HG02642 (cell line): ENCODE measurements around the gene GRIP1.

Experiments
- ATAC-seq: cut with Tn5 transposase; IDR thresholded peaks from one replicate; pipeline ENCODE4 v1.9.1; 2021; ENCODE audit warnings: mild to moderate bottlenecking; ENCODE audit not compliant: unreplicated experiment, poor library complexity

GRIP1 gene

DNA sequence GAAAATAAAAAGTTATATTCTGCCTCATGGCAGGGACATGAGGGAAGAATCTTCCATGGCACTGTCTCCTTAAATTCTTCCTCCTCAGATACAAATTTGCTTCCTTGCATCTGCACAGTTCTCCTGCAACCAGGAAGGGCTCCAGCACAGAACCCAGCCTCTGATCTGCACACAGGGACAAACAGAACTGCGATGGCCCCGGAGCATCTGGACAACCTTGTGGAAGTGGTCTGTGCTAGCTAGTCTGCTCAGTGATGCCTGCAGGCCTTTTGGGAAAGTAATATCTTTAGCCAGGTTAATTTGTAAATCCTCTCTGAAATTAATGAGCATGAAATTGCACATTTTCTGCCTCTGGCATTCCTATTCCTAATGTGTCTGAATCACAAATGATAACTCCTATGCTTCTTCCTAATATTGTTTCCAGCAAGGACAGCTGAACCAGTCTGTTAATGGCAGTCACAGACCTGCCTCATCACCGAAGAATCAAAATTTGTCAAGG lies 74.8 kb downstream of the GRIP1 start:
- no peak for ATAC-seq

- no peak for ATAC-seq
Measured at GRCh38 chr12:66603461-66603860, 75.4 kb downstream of the GRIP1 start.

- ATAC-seq = no peak
Measured at GRCh38 chr12:66602483-66603143, 76.3 kb downstream of the GRIP1 start.

DNA sequence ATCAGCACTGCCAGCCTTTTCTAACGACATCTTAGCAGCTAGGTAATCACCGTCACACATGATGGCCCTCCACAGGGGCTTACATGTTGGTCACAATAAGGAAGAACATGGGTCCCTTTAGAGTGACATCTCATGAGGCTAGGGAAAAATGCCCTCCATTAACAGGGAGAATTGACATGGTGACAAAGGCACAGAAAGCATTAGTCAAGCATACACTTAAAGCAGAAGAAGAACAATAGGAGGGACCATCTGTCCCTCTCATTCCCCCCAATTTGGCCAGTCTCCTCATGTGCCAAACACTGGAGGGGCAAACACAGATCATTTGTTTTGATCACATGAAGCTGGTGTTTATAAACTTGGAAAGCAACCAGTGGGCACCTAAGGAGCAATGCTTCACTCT lies 78.0 kb downstream of the GRIP1 start:
- no peak for ATAC-seq

DNA sequence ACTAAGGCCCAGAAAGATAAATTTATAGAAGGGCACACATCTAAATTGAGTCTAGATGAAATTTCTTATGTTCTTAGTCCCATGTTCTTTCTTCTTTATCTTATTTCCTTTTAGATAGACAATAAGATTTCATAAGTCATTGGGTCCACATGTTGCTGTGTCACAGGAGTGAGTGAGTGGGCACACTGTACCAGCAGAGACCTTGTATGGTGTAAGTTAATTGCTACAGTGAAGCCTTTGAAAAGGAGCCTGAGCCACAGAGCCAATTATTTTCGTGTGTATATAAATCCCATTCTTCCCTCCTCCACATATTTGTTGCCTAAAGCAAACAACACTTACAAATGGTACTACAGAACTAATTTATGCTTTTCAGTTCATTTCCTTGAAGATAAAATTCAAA lies 79.1 kb downstream of the GRIP1 start:
- ATAC-seq = no peak

DNA sequence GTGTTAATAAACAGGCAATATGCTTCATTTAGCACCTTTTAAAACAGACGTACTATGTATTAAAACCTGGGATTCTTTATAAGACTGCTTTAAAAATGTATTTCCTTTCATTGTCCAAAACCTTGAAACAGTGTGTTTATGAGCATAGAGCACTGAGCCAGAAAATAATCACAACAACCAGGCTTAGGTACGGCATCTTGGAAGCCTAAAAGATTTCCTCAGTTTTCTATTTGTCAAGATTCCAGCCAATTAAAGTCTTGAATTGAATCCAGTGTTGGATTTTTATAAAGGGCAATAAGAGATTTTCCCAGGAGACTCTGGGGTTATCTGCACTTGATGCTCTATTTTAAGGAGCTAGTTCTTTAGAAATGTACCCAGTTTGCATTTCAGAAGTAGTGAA lies 80.3 kb downstream of the GRIP1 start:
- ATAC-seq = no peak

- no peak for ATAC-seq
Measured at GRCh38 chr12:66598079-66598478, 80.8 kb downstream of the GRIP1 start.

DNA sequence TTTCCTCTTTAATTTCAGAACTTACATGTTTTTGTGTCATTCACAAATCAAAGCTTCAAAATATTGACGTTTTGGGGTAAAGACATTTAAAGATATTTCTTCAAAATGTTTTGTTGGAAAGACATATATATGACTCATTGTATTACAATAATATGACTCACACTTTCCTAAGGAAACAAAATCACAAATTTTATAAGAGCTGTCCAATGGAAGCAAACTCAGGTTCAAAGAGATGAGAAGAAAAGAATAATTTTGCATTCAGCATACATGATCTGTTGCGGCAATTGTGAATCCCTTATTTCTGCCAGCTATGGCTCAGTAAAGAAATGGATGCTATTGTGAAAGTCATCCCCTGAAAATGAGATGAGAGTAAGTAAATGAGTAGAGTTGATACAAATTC lies 82.7 kb downstream of the GRIP1 start:
- ATAC-seq = no peak

DNA sequence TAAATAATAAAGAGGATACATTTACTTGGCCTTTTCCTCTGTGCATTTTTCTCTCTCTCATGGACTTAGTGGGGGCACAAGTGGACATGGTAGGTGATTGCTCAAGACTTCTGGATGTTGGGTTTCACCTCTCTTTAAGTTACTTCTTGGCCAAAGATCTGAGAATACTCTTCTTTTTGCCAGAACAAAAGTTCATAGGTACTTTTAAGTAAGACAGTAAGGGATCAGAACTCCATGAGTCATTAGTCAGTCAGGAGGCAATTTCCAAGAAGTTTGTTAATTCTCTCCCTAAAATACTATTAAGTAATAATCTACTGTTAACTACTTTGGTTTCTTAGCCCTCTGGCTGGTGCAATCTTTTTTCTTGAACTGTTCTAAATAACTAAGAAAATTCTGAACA lies 84.2 kb downstream of the GRIP1 start:
- ATAC-seq = no peak

- ATAC-seq = no peak
Measured at GRCh38 chr12:66590275-66590985, 88.4 kb downstream of the GRIP1 start.

DNA sequence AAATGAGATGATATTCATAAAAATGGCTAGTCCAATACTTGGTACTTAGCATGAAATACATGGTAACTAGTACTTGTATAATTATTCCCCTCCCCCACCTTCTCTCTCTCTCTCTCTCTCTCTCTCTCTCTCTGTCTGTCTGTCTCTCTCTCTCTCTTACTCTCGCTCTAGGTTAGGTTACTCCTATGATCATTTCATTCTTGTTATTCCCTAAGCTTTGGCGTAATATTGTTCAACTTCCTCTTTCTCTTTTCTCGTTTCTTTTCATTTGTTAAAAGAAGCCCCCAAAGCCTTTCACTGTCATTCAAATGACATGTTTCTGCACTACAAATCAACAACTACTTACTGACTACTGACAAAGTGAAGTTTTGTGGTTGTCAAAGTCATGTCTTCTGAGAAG lies 89.8 kb downstream of the GRIP1 start:
- no peak for ATAC-seq

DNA sequence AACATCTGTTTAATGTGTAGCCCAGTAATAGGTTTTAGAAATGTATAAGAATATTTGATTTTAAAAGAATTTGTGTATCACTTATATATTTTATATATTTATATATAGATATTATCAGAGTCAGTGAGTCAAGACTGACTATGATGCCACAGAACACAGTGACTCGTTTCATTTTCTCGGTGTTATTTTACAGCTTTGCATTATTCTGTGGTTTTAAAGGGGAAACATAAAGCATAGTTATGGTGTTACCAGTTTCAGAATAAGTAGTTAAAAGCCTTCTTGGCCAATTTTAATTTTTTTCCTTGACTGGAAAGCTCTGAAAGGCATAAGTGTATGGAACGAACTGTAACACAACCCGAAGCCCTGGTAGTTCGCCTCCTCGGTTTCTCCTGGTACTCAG lies 91.0 kb downstream of the GRIP1 start:
- no peak for ATAC-seq

DNA sequence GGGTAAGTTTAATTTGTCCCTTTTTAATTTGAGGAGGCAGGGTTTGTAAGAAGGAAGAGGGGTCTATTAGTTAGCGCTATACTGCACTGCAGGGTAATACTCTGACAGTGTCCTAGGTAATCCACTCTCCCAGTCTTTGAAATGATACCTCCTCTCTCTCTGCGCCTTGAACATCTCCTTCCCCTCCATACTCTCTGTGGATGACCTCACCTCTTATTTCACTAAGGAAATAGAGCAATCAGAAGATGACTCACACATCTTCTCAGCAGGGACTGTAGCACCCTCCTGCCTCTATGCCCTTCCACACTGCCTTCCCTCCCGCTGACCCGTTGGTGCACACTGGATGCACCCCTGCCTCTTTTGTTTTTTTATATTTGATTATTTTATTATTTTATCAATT lies 94.2 kb downstream of the GRIP1 start:
- no peak for ATAC-seq

DNA sequence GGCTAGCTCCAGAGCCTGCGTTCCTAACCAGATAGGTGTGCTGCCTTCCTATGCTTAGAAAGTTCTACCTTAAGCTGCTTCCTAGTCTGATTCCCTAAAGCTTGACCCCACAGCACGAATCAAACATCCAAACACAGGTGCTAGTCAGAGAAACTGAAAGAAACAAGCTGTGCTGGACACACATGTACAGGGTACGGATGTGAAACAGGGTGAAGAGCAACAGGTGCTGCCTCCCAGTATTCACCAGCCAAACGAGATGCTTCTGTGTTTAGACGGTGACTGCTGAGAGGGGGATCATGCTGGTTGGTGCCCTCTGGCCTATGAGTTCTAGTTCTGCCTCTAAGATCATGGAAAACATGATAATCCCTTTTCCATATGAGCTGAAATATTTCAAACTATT lies 105.3 kb downstream of the GRIP1 start:
- ATAC-seq = no peak

DNA sequence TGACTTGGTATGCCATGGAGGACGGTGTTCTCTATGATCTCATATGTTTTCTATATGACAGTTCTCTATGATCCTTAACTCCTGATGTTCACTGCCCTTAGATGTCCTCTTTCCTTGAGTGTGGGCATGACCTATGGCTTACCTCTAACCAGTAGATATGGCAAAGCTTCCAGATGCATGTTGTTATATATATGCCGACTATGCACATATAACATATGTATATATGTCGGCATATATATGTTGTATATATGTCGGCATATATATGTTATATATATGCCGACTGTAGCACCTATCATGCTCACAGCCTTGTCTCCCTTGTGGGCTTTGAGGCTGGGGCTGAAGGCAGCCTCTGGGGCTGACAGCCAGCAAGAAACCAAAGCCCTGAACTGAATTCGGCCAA lies 106.0 kb downstream of the GRIP1 start:
- no peak for ATAC-seq

- no peak for ATAC-seq
Measured at GRCh38 chr12:66571361-66571915, 107.4 kb downstream of the GRIP1 start.

DNA sequence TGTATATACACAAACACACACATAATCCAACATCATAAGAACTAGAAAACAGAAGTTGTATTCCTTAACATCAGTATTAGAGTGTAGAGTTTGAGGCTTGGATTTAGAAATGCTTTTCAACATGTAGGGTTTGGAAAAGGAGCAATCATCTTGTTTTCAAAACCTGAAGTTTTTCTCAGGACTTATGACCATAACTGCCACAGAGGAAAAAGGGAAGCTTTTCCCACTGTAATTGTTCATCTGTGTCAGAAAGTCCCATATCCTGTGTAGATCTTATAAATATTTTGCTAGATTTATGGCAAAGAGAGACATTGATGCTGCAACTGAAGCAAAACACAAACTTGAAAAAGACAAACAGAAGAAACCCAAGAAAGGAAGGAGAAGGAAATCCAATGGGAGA lies 115.7 kb downstream of the GRIP1 start:
- ATAC-seq = no peak

GRCh38 chr12:66555113-66555512 lies 123.8 kb downstream of the GRIP1 start:
- no peak for ATAC-seq

- ATAC-seq = no peak
Measured at GRCh38 chr12:66552716-66553115, 126.2 kb downstream of the GRIP1 start.

GRCh38 chr12:66550626-66551025 lies 128.2 kb downstream of the GRIP1 start:
- no peak for ATAC-seq

DNA sequence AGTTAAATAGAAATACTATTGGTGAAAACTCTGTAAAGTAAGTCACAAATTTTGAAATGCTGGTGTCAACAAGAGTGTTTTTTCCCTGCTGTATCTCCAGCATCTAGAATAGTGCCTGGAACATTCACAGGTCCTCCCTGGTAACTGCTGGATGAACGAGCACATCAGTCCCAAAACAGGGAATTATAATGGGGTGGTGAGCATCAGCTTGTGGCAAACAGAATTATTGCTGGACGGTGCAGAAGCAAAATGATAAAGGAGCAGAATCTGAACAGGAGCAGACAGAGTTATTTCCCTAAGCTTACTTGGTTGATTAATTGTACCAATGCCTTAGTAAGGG lies 129.9 kb downstream of the GRIP1 start:
- ATAC-seq = no peak
